HG03432 (cell line): ENCODE results near the gene KLLN.
"Not testable (repeated sequence)": the region's sequence is repeated elsewhere in the genome, so short reads cannot be mapped to it uniquely, and the experiment has no call there.

Experiments used
- ATAC-seq: cut with Tn5 transposase; IDR thresholded peaks from one replicate; pipeline ENCODE4 v1.9.1; 2021; ENCODE audit warnings: mild to moderate bottlenecking, moderate library complexity; ENCODE audit not compliant: unreplicated experiment

Gene KLLN

DNA sequence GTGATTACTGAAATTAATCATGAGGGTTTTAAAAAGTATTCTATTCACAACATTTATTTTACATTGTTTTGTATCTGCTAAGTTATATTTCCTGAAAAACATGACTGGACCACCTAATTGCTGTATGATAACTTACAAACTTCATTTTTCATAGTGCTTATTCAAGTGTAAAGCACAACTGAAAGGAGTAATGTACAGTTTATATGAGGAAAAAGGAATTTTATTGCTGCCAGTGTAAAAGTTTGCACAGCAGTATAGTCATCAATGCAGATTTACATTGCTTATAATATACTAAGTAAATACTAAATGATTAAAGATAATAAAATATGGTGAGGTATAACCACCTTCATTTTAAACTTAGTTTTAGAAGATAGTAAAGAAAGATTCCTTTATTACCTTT, 4.1 kb upstream of the KLLN start:
- ATAC-seq = no peak

DNA sequence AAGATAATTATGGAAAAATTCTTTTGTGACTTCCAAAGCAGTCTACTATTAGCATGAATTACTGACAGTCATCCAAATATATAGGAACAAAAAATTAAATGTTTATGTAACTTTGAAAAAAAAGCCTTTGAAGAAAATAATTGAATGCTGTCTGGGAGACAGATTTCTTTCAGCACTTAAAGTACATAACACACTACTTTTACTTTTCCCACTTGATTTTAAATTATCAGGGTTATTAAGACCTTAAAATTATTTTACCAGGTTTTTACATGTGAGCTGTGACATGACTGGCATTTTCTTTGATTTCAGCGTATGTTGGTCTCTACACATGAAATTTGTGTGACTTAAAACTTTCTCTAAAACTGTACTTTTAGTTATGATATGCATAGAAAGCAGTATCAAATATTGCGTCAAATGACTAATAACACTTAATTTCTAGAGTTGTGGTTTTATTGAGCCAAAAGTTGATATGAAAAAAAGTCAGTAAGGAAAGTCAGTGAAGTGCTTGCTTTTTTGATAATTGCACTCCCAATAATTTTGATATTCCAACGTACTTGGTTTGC, 3.2 kb upstream of the KLLN start:
- no peak for ATAC-seq

DNA sequence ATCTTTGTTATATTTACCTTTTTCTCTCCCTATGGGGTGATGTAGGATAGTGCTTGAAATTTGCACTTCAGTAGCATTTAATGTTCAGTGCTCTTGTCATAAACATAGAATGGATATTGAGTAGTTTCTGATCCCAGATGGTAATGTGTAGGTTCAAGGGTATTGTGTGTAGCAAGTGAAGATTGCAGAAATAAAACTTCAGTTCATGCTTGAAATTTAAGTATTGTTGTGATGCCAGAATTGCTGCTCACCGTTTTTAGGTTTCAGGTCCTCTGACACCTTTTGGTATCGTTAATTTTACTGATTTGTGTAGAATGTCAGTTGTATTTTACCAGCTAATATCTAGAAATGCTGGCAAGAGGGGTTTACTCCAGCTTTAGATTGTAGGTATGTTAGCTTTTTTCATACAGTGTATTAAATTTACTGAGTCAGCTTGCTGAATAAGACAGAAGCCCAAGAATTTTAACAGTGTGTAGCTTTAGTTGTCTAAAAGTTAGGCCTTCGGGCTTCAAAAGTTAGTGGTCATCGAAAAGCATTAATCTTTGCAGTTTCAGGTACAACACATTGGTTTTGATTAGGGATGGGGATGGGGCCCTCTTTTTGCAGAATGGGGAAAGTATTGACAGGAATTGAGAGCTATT, 2.0 kb upstream of the KLLN start:
- ATAC-seq = no peak

DNA sequence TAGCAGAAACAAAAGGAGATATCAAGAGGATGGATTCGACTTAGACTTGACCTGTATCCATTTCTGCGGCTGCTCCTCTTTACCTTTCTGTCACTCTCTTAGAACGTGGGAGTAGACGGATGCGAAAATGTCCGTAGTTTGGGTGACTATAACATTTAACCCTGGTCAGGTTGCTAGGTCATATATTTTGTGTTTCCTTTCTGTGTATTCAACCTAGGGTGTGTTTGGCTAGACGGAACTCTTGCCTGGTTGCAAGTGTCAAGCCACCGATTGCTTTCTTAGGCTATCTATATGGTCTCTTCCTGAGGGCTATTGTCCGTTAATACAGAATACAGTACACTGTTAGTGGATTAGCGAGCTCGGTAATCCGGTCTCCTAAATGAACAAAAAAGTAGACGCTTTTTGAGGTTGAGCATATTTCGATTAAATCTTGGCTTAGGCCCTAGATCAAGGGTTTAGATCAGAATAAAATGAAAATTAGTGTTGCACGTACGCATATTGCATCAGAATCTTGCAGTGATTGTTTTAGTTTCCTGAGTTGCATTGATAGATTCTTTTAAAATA, 1.2 kb upstream of the KLLN start:
- no peak for ATAC-seq

DNA sequence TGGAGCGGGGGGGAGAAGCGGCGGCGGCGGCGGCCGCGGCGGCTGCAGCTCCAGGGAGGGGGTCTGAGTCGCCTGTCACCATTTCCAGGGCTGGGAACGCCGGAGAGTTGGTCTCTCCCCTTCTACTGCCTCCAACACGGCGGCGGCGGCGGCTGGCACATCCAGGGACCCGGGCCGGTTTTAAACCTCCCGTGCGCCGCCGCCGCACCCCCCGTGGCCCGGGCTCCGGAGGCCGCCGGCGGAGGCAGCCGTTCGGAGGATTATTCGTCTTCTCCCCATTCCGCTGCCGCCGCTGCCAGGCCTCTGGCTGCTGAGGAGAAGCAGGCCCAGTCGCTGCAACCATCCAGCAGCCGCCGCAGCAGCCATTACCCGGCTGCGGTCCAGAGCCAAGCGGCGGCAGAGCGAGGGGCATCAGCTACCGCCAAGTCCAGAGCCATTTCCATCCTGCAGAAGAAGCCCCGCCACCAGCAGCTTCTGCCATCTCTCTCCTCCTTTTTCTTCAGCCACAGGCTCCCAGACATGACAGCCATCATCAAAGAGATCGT, 690 bp upstream of the KLLN start:
- ATAC-seq = peak; percentile 2

DNA sequence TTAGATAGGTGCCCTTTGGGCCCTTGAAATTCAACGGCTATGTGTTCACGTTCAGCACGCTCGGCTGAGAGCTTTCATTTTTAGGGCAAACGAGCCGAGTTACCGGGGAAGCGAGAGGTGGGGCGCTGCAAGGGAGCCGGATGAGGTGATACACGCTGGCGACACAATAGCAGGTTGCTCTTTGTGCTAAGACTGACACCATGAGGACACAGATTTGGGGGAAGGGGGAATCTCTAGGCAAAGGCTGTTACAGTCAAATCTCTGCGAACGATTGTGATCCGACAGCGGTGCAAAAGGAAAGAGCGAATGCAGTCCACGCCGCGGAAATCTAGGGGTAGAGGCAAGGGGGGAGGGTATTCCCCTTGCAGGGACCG, 667 bp downstream of the KLLN start:
- ATAC-seq = peak; percentile 13

DNA sequence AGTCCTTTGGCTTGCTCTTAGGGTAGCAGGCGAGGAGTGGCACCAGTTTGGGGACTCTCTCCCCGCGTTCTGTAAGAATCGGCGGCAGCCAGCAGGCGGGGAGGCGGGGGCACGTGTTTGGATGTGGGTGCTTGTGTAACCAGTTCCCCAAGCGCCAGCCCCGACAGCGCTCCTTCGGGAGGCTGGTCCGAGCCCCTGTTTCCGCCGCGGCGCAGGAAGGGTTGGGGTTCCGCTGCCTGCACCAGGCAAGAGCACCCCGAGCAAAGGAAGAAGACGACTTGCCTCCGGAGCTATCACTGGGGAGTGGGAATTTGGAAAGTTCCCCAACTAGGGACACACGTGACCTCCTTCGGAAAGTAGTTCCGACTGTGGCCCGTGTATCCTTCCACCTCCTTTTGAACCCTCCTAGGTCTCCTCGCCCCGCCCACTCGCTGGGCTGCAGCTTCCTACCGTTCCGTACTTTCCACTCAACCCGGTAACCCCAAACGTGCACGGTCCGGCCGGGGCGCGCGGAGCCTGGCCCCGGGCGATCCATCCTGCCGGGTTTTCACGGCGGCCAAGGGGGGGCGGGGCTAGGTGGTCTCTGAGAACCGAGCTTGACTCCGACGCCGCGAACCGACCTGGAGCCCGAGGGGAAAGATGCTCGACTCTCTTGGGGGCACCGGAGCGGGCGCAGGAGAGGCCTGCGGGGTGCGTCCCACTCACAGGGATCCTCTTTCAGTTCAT, 1.2 kb downstream of the KLLN start:
- ATAC-seq = peak; percentile 59

DNA sequence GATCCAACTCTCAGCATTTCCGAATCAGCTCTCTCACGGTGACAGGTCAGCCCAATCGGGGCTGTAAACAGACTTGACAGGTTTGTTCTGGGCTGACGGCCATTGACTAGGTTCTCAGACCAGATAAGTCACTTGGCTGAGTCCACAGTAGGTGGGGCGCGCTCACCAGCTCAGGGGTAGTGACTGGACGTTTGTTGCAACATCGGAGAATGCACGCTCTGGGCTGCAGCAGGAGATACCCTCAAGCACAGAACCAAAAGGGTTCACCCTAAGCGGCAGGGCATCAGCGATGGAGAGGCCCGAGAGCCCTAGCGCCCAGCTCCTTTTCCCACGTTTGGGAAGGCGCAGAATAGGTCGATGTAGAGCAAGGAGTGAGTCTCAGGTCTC, 1.8 kb downstream of the KLLN start:
- ATAC-seq = peak; percentile 10

DNA sequence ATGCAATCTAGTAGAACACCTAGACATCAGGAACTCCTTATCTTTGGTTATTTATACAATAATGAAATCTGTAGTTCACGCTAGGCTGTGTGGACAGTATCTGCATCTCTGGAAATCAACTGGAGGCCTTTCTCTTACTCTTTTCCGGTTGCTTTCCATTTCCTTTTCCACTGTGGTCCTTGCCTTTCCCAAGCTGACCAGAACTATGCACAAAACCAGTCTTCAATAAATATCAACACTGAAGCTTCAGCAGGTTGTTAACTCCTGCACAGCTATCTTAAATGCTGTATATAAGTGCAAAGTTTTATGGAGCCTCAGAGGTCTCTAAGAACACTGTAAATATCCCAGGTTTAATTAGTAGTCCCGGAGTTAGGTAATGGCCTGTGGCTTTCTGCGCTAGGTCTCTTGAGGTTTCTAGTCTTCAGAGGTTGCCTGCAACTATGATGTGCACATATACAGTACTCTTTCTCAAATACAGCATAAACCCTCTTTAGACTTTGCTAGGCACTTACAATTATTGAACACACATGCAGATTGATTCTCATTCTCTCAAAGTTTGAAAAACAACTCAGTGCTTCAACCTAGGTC, 2.4 kb downstream of the KLLN start:
- ATAC-seq = no peak

DNA sequence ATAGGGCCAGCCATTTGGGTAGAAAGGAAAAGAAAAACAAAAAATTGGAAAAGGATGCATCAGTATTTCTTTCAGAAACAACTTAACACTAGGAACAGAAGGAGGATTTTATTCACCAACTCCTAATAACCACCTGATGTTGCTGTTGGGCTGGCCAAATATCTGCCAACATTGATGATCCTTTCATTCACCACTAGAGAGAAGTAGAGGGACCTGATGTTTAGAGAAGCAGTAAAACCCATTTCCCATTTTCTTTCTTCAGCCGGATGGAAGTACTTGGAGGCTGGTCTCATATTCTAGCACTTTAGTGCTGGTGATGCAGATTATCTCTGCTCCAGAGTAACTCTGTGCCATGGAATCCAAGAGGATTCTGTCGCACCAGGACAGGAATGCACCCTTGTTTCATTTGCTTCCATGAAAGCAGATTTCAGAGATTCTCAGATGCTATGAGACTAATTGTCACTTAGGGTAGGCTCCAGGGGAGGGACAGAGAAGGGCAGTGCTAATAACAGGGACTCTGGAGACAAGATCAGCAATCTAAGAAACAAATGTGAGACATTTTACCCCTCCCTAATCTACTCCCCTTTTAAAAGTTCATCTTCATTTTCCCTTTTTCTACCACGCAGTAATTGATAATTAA, 3.1 kb downstream of the KLLN start:
- ATAC-seq = no peak

DNA sequence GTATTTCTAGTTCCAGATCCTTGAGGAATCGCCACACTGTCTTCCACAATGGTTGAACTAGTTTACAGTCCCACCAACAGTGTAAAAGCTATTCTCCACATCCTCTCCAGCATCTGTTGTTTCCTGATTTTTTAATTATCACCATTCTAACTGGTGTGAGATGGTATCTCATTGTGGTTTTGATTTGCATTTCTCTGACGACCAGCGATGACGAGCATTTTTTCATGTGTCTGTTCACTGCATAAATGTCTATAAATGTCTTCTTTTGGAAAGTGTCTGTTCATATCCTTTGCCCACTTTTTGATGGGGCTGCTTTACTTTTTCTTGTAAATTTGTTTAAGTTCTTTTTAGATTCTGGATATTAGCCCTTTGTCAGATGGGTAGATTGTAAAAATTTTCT, 7.7 kb downstream of the KLLN start:
- ATAC-seq = not testable (repeated sequence)

DNA sequence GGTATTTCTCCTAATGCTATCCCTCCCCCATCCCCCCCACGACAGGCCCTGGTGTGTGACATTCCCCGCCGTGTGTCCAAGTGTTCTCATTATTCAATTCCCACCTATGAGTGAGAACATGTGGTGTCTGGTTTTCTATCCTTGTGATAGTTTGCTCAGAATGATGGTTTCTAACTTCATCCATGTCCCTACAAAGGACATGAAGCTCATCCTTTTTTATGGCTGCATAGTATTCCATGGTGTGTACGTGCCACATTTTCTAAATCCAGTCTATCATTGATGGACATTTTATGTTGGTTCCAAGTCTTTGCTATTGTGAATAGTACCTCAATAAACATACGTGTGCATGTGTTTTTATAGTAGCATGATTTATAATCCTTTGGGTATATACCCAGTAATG, 8.1 kb downstream of the KLLN start:
- ATAC-seq = not testable (repeated sequence)

DNA sequence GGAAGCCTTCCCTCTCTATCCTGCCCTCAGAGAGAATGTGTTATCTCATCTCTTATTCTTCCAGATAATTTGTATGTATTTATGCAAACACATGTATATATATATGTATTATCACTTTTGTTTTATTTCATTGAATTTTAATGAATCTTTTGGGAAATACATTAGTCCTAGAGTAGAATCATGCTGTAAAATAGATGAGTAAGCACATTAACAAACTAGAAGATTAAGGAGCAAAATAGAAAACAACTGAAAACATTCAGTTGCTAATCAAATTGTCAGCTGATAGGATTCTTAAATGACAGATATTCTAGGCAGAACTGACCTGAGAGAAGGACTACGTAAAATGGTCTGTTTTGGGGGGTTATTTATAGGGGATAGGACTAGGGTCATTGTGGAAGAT, 11.2 kb downstream of the KLLN start:
- ATAC-seq = no peak

DNA sequence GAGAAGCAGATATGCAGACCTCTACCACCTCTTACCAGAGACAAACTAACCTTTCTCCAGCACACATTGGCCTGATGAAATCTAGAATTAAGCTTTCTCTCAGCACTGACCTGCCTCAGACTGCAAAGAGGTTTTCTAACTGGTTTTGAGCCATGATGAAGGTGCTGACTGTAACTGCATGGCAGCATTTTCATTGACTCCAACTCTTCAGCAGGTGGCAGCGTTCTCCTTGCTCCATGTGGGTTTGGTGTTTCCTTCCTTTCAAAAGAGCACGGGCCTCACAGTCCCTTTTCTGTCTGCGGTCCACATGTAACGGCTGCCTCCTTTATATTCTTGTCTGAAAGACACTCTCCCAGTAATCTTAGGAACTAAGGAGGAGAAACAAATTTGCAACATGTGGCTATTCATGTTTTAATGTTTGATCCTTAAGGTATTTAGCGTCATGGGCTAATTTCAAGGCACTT, 12.6 kb downstream of the KLLN start:
- no peak for ATAC-seq

DNA sequence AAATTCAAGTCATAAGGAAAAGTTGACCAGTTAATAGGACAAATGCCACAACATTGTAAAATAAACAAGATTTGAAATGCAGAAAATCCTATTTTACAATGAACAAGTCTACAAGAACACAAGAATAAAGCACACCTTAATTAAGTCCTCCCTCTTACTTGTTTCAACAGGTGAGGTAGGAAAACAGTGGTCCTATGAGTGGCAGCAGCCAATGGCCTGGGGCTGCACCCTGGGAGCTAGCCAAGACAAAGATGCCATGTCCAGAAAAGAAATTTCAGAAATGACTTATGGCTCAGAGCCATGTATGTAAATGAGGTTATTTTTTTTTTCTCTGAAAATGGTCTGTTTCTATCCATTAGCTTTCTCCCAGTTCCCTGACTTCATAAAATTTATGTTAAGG, 14.3 kb downstream of the KLLN start:
- ATAC-seq = no peak

DNA sequence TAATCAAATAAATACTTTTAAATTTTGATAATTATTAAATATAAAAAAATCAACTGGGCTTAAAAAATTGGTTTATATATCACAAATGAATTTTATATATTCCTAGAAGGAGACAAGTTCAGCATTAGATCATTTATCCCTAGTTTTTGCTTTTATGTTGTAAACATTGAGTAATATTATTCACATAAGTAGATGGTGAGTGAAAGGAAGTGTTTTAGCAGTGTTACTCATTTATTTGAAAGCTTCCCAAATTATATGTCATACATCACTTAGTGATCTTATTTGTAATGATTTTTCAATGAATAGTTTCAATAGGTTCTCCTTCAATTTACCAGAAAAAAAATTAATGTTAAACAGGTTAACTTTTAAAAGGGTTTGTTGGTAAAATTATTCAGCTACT, 15.8 kb downstream of the KLLN start:
- ATAC-seq = no peak

DNA sequence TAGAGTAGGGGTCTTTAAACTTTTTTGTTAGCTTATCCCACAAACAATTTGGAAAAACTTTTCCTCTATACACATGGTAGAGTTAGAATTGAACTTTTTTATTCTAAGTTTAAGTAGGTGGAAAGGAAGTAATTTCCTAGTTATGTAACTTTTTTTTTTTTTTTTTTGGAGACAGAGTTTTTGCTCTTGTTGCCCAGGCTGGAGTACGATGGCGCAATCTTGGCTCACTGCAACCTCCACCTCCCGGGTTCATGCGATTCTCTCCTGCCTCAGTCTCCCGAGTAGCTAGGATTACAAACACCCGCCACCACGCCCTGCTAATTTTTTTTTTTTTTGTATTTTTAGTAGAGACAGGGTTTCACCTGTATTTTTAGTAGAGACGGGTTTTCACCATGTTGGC, 16.6 kb downstream of the KLLN start:
- ATAC-seq = not testable (repeated sequence)

DNA sequence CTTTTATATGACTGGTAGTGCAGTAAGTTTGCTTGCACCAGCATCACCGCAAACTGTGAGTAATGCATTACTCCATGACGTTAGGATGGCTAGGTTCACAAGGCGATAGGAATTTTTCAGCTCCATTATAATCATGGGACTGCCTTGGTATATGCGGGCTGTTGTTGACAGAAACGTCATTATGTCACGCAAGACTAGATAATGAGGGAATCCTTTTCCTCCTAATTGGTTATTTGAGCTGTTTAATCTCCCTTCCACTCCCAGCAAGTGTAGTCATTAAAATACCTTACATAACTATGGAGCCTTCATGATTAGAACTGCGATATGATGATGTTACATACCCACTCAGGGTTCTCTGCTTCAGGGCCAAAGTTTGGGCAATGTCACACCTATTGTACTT, 17.3 kb downstream of the KLLN start:
- no peak for ATAC-seq

DNA sequence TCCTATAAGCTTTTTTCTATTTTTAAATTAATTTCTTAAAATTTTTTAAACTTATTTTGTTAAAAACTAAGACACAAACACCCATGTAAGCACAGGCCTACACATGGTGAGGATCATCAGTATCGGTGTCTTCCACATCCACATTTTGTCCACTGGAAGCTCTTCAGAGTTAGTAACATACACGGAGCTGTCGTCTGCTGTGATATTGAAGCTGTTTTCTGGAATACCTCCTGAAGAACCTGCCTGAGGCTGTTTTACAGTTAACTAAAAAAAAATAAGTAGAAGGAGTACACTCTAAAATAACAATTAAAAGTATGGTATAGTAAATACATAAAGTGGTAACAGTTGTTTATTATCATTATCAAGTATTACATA, 17.7 kb downstream of the KLLN start:
- ATAC-seq = no peak

DNA sequence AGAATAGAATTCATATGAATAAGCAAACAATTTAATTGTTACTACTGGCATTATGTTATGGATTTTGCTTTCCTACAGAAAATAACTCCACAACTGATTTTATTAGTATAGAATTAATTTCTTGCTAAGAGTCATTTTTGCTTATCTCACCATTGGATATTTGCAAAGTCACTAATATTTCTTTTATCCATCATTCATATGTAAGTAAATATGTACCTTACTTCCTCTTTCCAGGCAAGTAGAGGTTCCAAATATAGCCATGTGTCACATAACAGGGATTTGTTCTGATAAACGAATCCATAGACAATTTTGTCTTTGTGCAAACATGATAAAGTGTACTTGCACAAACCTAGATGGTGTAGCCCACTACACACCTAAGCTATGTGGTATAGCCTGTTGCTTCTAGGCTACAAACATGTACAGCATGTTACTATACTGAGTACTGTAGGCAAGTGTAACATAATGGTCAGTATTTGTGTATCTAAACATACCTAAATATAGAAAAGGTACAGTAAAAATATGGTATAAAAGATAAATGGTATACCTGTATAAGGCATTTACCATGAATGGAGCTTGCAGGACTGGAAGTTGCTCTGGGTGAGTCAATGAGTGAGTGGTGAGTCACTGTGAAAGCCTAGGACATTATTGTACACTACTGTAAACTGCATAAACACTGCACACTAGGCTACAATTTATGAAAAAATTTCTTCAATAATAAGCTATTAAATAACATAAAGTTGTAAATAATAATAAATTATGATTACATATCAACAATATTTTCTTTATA, 18.3 kb downstream of the KLLN start:
- ATAC-seq = no peak
